Loucy (cell line): ENCODE results near the gene RASGEF1B.
"Not testable (repeated sequence)": the region's sequence is repeated elsewhere in the genome, so short reads cannot be mapped to it uniquely, and the experiment has no call there.

Experiments
- H2AFZ ChIP-seq: fragments of 200-600 bp; sonication (generic); 2 replicates; pipeline ENCODE4 v1.6.0; 2016; ENCODE audit warnings: antibody characterized with exemption, mild to moderate bottlenecking, low read length, moderate library complexity
- H3F3A ChIP-seq: fragments of 200-600 bp; 2 replicates; pipeline ENCODE4 v1.6.0; 2016; ENCODE audit warnings: antibody characterized with exemption, low read depth, mild to moderate bottlenecking
- H3K27me3 ChIP-seq: fragments of 200-600 bp; sonication (generic); 2 replicates; pipeline ENCODE4 v1.6.1; 2014; ENCODE audit warnings: low read length, mild to moderate bottlenecking; ENCODE audit not compliant: insufficient read depth, poor library complexity, severe bottlenecking
- H3K36me3 ChIP-seq: fragments of 200-600 bp; sonication (generic); 2 replicates; pipeline ENCODE4 v1.6.1; 2016; ENCODE audit warnings: low read length; ENCODE audit not compliant: insufficient read depth
- H3K4me1 ChIP-seq: fragments of 200-600 bp; sonication (generic); 2 replicates; pipeline ENCODE4 v1.5.1; 2014; ENCODE audit warnings: low read length, mild to moderate bottlenecking; ENCODE audit not compliant: insufficient read depth, poor library complexity, severe bottlenecking
- H3K4me2 ChIP-seq: fragments of 200-600 bp; sonication (generic); 2 replicates; pipeline ENCODE4 v1.6.0; 2014; ENCODE audit warnings: antibody characterized with exemption, low read length, low read depth, mild to moderate bottlenecking; ENCODE audit not compliant: poor library complexity, severe bottlenecking
- H3K4me3 ChIP-seq: fragments of 200-600 bp; sonication (generic); 2 replicates; pipeline ENCODE4 v1.5.1; 2014; ENCODE audit warnings: low read length, mild to moderate bottlenecking, mixed read lengths; ENCODE audit not compliant: poor library complexity, severe bottlenecking
- H3K79me2 ChIP-seq: fragments of 200-600 bp; sonication (generic); 2 replicates; pipeline ENCODE4 v1.6.1; 2014; ENCODE audit warnings: low read length; ENCODE audit not compliant: insufficient read depth
- H3K9ac ChIP-seq: fragments of 200-600 bp; sonication (generic); 2 replicates; pipeline ENCODE4 v1.6.0; 2014; ENCODE audit warnings: mild to moderate bottlenecking, low read depth, low read length, moderate library complexity; ENCODE audit not compliant: poor library complexity, severe bottlenecking
- H3K9me2 ChIP-seq: fragments of 200-600 bp; sonication (generic); replicated peaks from 2 replicates; pipeline ENCODE4 v1.6.1; 2016; ENCODE audit warnings: low read depth, low read length, mixed read lengths
- H3K9me3 ChIP-seq: fragments of 200-600 bp; sonication (generic); 2 replicates; pipeline ENCODE4 v1.6.1; 2014; ENCODE audit warnings: mild to moderate bottlenecking, antibody characterized with exemption, low read length, low read depth; ENCODE audit not compliant: insufficient read depth
- H4K20me1 ChIP-seq: fragments of 200-600 bp; sonication (generic); 2 replicates; pipeline ENCODE4 v1.6.0; 2014; ENCODE audit warnings: antibody characterized with exemption, low read length, mild to moderate bottlenecking; ENCODE audit not compliant: insufficient read depth, poor library complexity, severe bottlenecking
- CTCF ChIP-seq: fragments of 200-600 bp; sonication (generic); conservative IDR thresholded peaks from 2 replicates; pipeline ENCODE4 v1.5.1; 2014; ENCODE audit warnings: mild to moderate bottlenecking, antibody characterized with exemption, low read length
- EZH2phosphoT487 ChIP-seq: fragments of 200-600 bp; IDR thresholded peaks from 2 replicates; pipeline ENCODE4 v1.6.1; 2018; ENCODE audit warnings: antibody characterized with exemption, mild to moderate bottlenecking, moderate library complexity, borderline replicate concordance

Gene RASGEF1B

DNA sequence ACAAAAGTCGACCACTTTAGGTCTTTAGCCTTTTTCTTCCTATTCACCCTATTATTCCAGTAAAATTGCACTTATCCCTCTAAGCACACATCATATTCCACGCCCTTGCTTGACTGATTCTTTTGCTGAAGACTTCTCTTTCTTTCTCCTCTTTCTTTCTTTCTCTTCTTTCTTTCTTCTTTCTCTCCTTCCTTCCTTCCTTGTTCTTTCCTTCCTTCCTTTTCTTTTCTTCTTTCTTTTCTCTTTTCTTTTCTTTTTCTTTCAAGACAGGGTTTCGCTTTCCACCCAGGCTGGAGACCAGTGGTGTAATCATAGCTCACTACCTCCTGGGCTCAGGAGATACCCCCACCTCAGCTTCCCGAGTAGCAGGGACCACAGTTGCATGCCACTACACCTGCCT is 61.9 kb downstream of the RASGEF1B start:
- Histone ChIP-seq H3K79me2 (no peaks in the 10 kb centered on the region), H3K36me3 (no peaks in the 10 kb centered on the region), H3K9me3 (no peaks in the 10 kb centered on the region), H4K20me1 (no peaks in the 10 kb centered on the region), H3F3A (no peaks in the 10 kb centered on the region), H3K4me2 (no peak overlapping the region), H3K27me3 (no peaks in the 10 kb centered on the region), H3K4me1 (peaks cover 5% of the 10 kb centered on the region), H3K4me3 (no peak overlapping the region), H3K9ac (no peak overlapping the region), H3K9me2 (no peaks in the 10 kb centered on the region), H2AFZ (no peak overlapping the region)
- TF ChIP-seq EZH2phosphoT487: no peak
- no peak for TF ChIP-seq CTCF

- Histone ChIP-seq H2AFZ (no peak overlapping the region), H3K4me2 (no peak overlapping the region), H3K4me3 (no peak overlapping the region), H3K79me2 (no peaks in the 10 kb centered on the region), H3K9me3 (no peaks in the 10 kb centered on the region), H3K27me3 (no peaks in the 10 kb centered on the region), H4K20me1 (no peaks in the 10 kb centered on the region), H3K9ac (no peak overlapping the region), H3K36me3 (no peaks in the 10 kb centered on the region), H3F3A (no peaks in the 10 kb centered on the region), H3K9me2 (no peaks in the 10 kb centered on the region), H3K4me1 (peaks cover 5% of the 10 kb centered on the region)
- no peak for TF ChIP-seq CTCF
- TF ChIP-seq EZH2phosphoT487: no peak
Measured at GRCh38 chr4:81408341-81408740, 63.4 kb downstream of the RASGEF1B start.

GRCh38 chr4:81407726-81408125 is 64.0 kb downstream of the RASGEF1B start:
- Histone ChIP-seq H3K9ac (no peak overlapping the region), H3K4me3 (no peak overlapping the region), H3K4me1 (peaks cover 5% of the 10 kb centered on the region), H3F3A (no peaks in the 10 kb centered on the region), H3K79me2 (no peaks in the 10 kb centered on the region), H4K20me1 (no peaks in the 10 kb centered on the region), H3K9me2 (no peaks in the 10 kb centered on the region), H2AFZ (no peak overlapping the region), H3K27me3 (no peaks in the 10 kb centered on the region), H3K36me3 (no peaks in the 10 kb centered on the region), H3K9me3 (no peaks in the 10 kb centered on the region), H3K4me2 (no peak overlapping the region)
- TF ChIP-seq CTCF: no peak
- no peak for TF ChIP-seq EZH2phosphoT487

GRCh38 chr4:81406481-81406880 is 65.2 kb downstream of the RASGEF1B start:
- H3K36me3 ChIP-seq, H3K4me2 ChIP-seq, H3K9ac ChIP-seq, H3K9me3 ChIP-seq, H3K27me3 ChIP-seq, H3K4me1 ChIP-seq, H3K4me3 ChIP-seq, H3K9me2 ChIP-seq, H3F3A ChIP-seq, H3K79me2 ChIP-seq, H4K20me1 ChIP-seq, H2AFZ ChIP-seq: not testable (repeated sequence)
